OCI-LY3 (cell line): Measurements from ENCODE around the gene CNIH4.

Experiments used
- H2AFZ ChIP-seq: fragments of 200-600, 300-600 bp; shearing (Covaris generic); 2 replicates; pipeline ENCODE4 v1.6.0; 2014; ENCODE audit warnings: antibody characterized with exemption, low read depth, low read length
- H3K27ac ChIP-seq: fragments of 200-600, 300-600 bp; sonication (generic); 2 replicates; pipeline ENCODE4 v1.5.1; 2014; ENCODE audit warnings: mild to moderate bottlenecking, low read length, moderate library complexity, mixed read lengths
- H3K27me3 ChIP-seq: fragments of 200-600, 300-600 bp; sonication (generic); 2 replicates; pipeline ENCODE4 v1.6.1; 2014; ENCODE audit warnings: low read depth, low read length, mixed read lengths
- H3K36me3 ChIP-seq: fragments of 200-600, 300-600 bp; sonication (generic); replicated peaks from 2 replicates; pipeline ENCODE3; 2014; ENCODE audit warnings: low read depth, low read length, mixed read lengths
- H3K4me1 ChIP-seq: fragments of 300-600, 200-600 bp; sonication (generic); 2 replicates; pipeline ENCODE4 v1.6.1; 2014; ENCODE audit warnings: low read length, mixed read lengths
- H3K4me2 ChIP-seq: fragments of 200-600, 300-600 bp; sonication (generic); 2 replicates; pipeline ENCODE4 v1.6.1; 2014; ENCODE audit warnings: low read length, mixed read lengths
- H3K4me3 ChIP-seq: fragments of 300-600, 200-600 bp; sonication (generic); 2 replicates; pipeline ENCODE4 v1.5.1; 2014; ENCODE audit warnings: antibody characterized with exemption, mild to moderate bottlenecking, low read length, moderate library complexity
- H3K79me2 ChIP-seq: fragments of 300-600, 200-600 bp; shearing (Covaris generic); 2 replicates; pipeline ENCODE4 v1.6.1; 2014; ENCODE audit warnings: mild to moderate bottlenecking, low read length, mixed read lengths
- H3K9ac ChIP-seq: fragments of 300-600, 200-600 bp; shearing (Covaris generic); 2 replicates; pipeline ENCODE4 v1.6.0; 2014; ENCODE audit warnings: mild to moderate bottlenecking, low read length, moderate library complexity
- H3K9me3 ChIP-seq: fragments of 200-600, 300-600 bp; shearing (Covaris generic); 2 replicates; pipeline ENCODE4 v1.6.1; 2014; ENCODE audit warnings: low read length, mixed read lengths; ENCODE audit not compliant: insufficient read depth
- H4K20me1 ChIP-seq: fragments of 200-600, 300-600 bp; sonication (generic); 2 replicates; pipeline ENCODE4 v1.6.1; 2016; ENCODE audit warnings: low read length, mixed read lengths; ENCODE audit not compliant: insufficient read depth
- CTCF ChIP-seq: fragments of 200-600, 300-600 bp; sonication (generic); IDR thresholded peaks from 2 replicates; pipeline ENCODE4 v1.5.1; 2014; ENCODE audit warnings: antibody characterized with exemption, low read length, low read depth
- EZH2phosphoT487 ChIP-seq: fragments of 200-600 bp; shearing (Covaris generic); IDR thresholded peaks from 2 replicates; pipeline ENCODE4 v1.6.1; 2018; ENCODE audit warnings: antibody characterized with exemption, mixed run types, low read depth

Gene CNIH4

DNA sequence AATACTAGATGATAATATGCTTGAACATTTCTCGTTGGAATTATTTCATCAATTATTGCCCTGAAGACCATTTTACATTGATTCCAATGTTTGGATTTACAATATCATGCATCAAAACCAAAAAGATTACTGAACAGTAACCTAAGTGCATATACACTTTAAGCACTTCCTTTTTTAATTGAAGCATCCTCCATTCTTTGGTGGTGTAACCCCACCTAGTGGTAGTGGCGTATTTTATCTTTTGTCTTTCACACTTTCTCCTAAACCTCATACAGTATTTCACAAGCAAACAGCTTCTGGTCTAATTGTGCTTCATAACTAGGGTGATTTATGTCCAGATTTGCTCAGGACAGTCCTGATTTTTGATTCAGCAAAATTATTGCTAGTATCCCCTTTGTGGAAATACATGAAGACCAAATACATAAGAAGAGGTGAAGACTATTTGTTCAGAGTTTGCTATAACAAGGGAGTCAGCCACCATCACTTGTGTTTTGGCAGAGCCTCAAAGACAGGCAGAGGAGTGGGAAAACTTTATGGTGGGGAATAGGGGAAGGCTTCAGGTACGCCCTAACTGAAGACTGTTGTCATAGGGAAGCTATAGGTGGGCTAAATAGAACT, 23.3 kb upstream of the CNIH4 start:
- Histone ChIP-seq H3K4me1 (peaks cover 36% of the 10 kb centered on the region), H3K4me2 (peak overlapping the region; percentile 47), H3K79me2 (peaks cover 15% of the 10 kb centered on the region), H3K36me3 (no peaks in the 10 kb centered on the region), H3K27ac (peak overlapping the region; percentile 12; the same call in 1 of the 2 replicates), H3K9me3 (peaks cover 3% of the 10 kb centered on the region; the same call in 1 of the 2 replicates), H2AFZ (peak overlapping the region; percentile 94; the same call in 1 of the 2 replicates), H4K20me1 (no peaks in the 10 kb centered on the region), H3K9ac (no peak overlapping the region), H3K4me3 (0 out of 2 replicates have a peak overlapping the region, but pooled peaks have one; percentile 4), H3K27me3 (no peaks in the 10 kb centered on the region)
- peak; percentile 94 for TF ChIP-seq CTCF
- TF ChIP-seq EZH2phosphoT487, result no peak

DNA sequence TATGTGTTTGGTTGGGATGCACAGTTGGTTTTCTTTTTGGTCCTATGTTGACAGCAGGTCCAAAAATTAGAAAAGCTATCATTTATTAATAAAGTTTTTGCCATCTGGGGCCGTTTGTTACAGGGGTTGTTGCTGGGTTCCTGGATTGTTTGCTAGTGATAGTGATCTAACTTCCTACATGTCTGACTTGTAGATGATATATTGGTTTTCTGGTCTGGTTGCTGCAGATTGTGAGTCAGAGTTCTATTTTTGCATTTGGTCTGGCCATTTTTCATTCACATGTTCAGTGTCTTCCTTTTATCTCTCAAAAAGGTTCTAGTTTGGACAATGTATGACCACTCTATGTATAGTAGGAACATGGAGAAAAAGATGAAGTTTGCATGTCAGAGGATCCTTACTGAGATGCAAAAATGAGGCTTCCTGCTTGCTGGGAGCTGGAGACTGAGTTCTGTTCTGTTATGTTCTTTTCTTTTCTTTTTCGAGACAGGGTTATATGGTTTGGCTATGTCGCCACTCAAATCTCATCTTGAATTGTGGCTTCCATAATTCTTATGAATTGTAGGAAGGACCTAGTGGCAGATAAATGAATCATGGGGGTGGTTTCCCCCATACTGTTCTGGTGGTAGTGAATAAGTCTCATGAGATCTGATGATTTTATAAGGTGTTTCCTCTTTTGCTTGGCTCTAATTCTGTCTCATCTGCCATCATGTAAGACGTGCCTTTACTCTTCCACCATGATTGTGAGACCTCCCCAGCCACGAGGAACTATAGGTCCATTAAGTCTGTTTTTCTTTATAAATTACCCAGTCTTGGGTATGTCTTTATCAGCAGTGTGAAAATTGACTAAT, 22.5 kb upstream of the CNIH4 start:
- Histone ChIP-seq H3K9me3 (peaks cover 3% of the 10 kb centered on the region; the same call in 1 of the 2 replicates), H4K20me1 (no peaks in the 10 kb centered on the region), H3K27ac (peak overlapping the region; percentile 12; the same call in 1 of the 2 replicates), H3K79me2 (peaks cover 8% of the 10 kb centered on the region), H3K36me3 (no peaks in the 10 kb centered on the region), H2AFZ (peak overlapping the region; percentile 94), H3K4me3 (peak overlapping the region; percentile 4), H3K27me3 (no peaks in the 10 kb centered on the region), H3K9ac (no peak overlapping the region; the same call in 1 of the 2 replicates), H3K4me1 (peaks cover 30% of the 10 kb centered on the region), H3K4me2 (peak overlapping the region; percentile 47)
- TF ChIP-seq EZH2phosphoT487 (no peak), CTCF (no peak)

- H3K27ac ChIP-seq, result no peak overlapping the region
- no peaks in the 10 kb centered on the region for H4K20me1 ChIP-seq
- no peaks in the 10 kb centered on the region for H3K79me2 ChIP-seq
- no peak overlapping the region for H3K4me2 ChIP-seq
- H3K27me3 ChIP-seq, result no peaks in the 10 kb centered on the region
- H2AFZ ChIP-seq, result no peak overlapping the region
- H3K4me3 ChIP-seq, result no peak overlapping the region
- TF ChIP-seq EZH2phosphoT487 (no peak), CTCF (no peak)
- no peak overlapping the region for H3K9ac ChIP-seq
- H3K9me3 ChIP-seq, result peaks cover 17% of the 10 kb centered on the region; the same call in 1 of the 2 replicates
- peaks cover 21% of the 10 kb centered on the region for H3K4me1 ChIP-seq
- no peaks in the 10 kb centered on the region for H3K36me3 ChIP-seq
These were observed 18.4 kb upstream of the CNIH4 start for GRCh38 chr1:224338150-224338838.
